ENCODE measurements around the gene CCDC170. TPM values are rescaled to one million over a fixed set of nuclear protein-coding genes. Genes with fewer than 3 reads are reported as not detected.
A peak's percentile ranks its signal among the peaks of the same experiment; 100 is the strongest.

The CCDC170 gene
- total and polyA plus RNA-seq, 9 of the 15 experiments (the other 6 are each of a cell fraction or from before 2014, with no cell fraction given): 0.01 to 0.18 (median 0.05) TPM; not detected in 6

DNA sequence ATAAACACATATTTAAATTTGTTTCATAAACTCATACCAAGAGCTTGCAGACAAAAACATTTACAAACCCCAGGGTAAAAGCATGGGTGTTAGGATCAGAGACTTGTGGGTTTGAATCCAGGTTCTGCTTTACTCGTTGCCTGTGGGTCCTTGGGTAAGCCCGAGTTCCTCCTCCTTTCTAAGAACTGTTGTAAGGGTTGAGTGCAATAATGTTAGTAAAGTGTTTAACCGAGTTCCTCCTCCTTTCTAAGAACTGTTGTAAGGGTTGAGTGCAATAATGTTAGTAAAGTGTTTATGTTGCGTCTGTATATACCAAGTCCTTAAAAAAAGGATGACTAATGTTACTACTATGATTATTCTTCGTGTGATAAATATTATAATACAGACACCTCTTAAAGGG lies 18.7 kb downstream of the CCDC170 start:
- TF ChIP-seq NONO (IDR thresholded peaks at IDR 0.05; ENCODE audit: low read depth in 2 of 2, low read length in 1 of 2) (no peak), EP300 (IDR thresholded peaks at IDR 0.05; ENCODE audit: low read length) (no peak), ATF1 (CRISPR knock-in tag; IDR thresholded peaks at IDR 0.05) (no peak), ATF1 (tag; IDR thresholded peaks at IDR 0.05) (no peak), CBX5 (IDR thresholded peaks at IDR 0.05; ENCODE audit: borderline replicate concordance, low read depth) (no peak), SAP30 (IDR thresholded peaks at IDR 0.05; ENCODE audit: borderline replicate concordance, insufficient read depth, low read depth, low read length, poor library complexity, severe bottlenecking) (no peak)
- ChIA-PET CTCF (ENCODE audit: low intra/inter-chr PET ratio) (no interaction called here), POLR2A (no interaction called here)
- Histone ChIP-seq H3K79me2 (ENCODE audit: control insufficient read depth, insufficient read depth, low read length) (no peaks in the 10 kb centered on the region), H2AFZ (ENCODE audit: low read depth, low read length) (no peak overlapping the region), H3K4me2 (ENCODE audit: insufficient read depth, low read length) (no peak overlapping the region), H3K4me3 (no peak overlapping the region), H3K9me1 (ENCODE audit: control insufficient read depth, insufficient read depth, low read length) (no peaks in the 10 kb centered on the region), H3K9ac (ENCODE audit: insufficient read depth in 1 of 2, low read depth in 2 of 2, low read length in 2 of 2) (no peak overlapping the region), H3K27ac (ENCODE audit: extremely low read depth, low read depth, low read length) (no peak overlapping the region), H3K27me3 (ENCODE audit: control insufficient read depth in 2 of 2, insufficient read depth in 2 of 2, low read length in 2 of 2) (peaks cover 0 to 7% of the 10 kb centered on the region in 2 experiments; a peak in 3 of 5 replicates), H3K4me1 (replicated peaks in 1 of 2; ENCODE audit: control insufficient read depth in 2 of 2, insufficient read depth in 2 of 2, low read length in 2 of 2) (no peaks in the 10 kb centered on the region), H4K20me1 (replicated peaks; ENCODE audit: control insufficient read depth, insufficient read depth, low read length) (no peaks in the 10 kb centered on the region), H3K9me3 (replicated peaks; ENCODE audit: control insufficient read depth, insufficient read depth, low read depth, low read length) (no peaks in the 10 kb centered on the region), H3K36me3 (ENCODE audit: control insufficient read depth, insufficient read depth, low read length) (no peaks in the 10 kb centered on the region)
- WGBS (ENCODE audit: insufficient coverage, low coverage, missing lambda C conversion rate): 4% methylated on average over 5 of the region's 5 CpGs
- no peak for DNase-seq (ENCODE audit: extremely low read depth in 1 of 4, low spot score in 3 of 4)
- ATAC-seq: no peak
- intact Hi-C loops (cut with micrococcal nuclease): no loop called here
- peak; percentile 46 for FAIRE-seq
- no TSS peak for BruUV-seq (replicated peaks)
- in situ Hi-C loops (cut with MboI): no loop called here
